ENCODE results near the gene SHLD1.
"Not testable (repeated sequence)": the region's sequence is repeated elsewhere in the genome, so short reads cannot be mapped to it uniquely, and the experiment has no call there.

Gene SHLD1

DNA sequence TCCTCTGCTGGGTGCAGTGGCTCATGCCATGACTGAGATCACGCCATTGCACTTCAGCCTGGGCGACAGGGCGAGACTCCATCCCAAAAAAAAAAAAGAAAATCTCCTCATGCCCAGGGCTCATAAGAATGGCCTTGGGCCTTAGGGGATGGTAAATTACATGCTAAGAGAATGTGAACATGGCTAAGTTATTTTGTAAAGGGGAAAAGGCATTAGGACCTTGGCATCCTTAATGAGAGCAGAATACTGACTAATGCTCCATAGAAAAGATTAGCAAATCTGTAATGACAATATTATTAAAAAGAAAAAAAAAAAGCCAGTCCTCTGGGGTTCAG lies 12.6 kb upstream of the SHLD1 start:
- DNase-seq = no peak

- no peak for DNase-seq
Measured at GRCh38 chr20:5737966-5738365, 12.2 kb upstream of the SHLD1 start.

GRCh38 chr20:5740643-5741042 lies 9.6 kb upstream of the SHLD1 start:
- DNase-seq = not testable (repeated sequence)

GRCh38 chr20:5741089-5741488 lies 9.1 kb upstream of the SHLD1 start:
- DNase-seq = no peak

DNA sequence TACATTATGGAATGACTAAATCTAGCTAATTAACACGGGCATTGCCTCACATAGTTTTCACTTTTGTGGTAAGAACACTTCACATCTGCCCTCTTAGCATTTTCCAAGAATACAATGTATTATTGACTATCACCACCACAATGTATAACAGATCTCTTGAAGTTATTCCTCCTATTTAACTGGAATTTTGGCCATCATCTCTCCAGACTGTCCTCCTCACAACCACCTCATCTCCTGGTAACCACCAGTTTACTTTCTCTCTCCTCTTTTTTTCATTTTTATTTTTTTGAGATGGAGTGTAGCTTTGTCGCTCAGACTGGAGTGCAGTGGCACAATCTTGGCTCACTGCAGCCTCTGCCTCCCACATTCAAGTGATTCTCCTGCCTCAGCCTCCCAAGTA lies 8.2 kb upstream of the SHLD1 start:
- no peak for DNase-seq

- DNase-seq = no peak
Measured at GRCh38 chr20:5745416-5746030, 4.7 kb upstream of the SHLD1 start.

DNA sequence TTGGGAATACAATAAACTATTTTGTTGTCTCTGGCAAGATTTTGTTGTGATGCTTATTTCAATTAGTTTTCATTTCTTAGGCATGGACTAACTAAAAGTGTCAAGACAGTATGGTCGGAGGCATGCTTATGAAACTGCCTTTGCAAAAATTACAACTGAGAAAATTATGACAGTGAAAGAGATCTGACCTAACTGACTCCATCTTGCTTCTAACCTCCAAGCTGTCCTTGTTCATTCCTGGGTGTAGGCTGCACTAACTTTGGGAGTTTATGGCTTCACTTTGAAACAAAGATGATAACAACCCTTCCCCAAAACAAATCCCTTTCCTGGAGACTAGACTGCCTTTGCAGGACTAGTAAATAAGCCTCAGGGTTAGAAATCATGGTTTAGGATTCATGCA lies 4.1 kb upstream of the SHLD1 start:
- DNase-seq = no peak

DNA sequence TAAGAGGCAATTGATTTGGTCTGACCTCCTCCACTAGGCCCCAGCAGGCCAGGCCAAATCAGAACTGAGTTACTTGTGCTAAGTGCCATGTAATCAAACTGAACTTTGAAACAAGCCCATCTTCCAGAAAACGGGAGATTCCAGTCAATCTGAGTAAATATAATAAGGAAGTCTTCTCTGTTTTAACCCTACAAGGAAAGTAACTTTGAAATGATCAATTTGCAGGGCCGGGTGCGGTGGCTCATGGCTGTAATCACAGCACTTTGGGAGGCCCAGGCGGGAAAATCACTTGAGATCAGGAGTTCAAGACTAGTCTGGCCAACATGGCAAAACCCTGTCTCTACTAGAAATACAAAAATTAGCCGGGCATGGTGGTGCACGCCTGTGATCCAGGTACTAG lies 2.0 kb upstream of the SHLD1 start:
- no peak for DNase-seq

DNA sequence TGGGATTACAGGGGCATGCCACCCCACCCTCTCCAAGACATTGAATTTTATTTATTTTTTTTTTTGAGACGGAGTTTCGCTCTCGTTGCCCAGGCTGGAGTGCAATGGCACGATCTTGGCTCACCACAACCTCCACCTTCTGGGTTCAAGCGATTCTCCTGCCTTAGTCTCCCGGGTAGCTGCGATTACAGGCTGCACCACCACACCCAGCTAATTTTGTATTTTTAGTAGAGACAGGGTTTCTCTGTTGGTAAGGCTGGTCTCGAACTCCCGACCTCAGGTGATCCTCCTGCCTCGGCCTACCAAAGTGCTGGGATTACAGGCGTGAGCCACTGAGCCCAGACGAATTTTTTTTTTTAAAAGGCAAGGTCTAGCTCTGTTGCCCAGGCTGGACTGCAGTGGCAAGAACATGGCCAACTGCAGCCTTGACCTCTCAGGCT lies 669 bp upstream of the SHLD1 start:
- DNase-seq = not testable (repeated sequence)

- DNase-seq = no peak
Measured at GRCh38 chr20:5751856-5752255, 1.7 kb downstream of the SHLD1 start.

GRCh38 chr20:5753814-5754213 lies 3.6 kb downstream of the SHLD1 start:
- DNase-seq = no peak

DNA sequence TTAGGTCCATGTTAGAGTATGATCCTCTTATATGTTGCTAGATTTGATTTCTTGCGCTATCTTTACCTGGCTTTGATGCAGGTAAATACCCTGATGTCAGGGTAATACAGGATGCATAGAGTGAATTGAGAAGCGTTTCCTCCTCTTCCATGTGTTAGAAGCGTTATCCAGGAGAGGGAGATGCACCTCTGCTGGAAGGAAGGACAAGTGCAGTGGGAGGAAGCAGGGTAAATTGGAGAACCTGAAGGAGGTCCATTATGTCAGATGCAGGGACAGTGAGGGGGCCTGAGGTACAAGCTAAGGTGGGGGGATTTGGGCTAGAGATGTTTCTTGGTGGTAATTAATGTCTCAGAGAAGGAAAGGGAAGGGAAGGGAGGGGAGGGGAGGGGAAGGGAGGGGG lies 7.7 kb downstream of the SHLD1 start:
- no peak for DNase-seq

DNA sequence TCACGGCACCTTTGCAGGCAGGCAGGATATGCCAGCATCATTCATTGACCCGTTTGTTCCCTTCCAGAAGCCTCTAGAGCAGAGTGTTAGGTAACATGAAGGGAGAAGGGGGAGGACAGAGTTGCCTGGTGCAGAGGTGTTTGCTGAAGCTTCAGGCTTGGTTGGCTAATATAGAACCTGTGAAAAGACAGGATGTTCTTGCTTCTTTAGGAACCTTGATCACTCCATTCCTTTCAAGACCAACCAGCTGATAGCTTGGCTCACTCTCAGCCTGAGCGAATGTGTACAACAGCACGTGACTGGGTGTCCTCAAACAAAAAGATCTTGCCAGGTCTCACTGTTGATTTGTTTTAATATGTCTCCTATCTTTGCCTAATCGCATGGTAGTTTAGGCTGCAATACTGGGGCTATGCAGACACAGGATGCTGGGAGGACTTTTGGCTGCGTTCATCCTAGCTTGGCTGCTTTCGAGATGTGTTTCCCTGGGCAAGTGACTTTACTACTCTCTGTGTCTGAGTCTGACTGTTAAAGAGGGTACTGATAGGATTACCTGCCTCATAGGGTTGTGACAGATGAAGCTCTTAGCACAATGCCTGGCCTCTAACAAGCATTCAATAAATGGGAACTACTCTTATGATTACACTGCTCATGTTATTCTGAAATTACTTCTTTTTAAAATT lies 16.0 kb downstream of the SHLD1 start:
- no peak for DNase-seq

DNA sequence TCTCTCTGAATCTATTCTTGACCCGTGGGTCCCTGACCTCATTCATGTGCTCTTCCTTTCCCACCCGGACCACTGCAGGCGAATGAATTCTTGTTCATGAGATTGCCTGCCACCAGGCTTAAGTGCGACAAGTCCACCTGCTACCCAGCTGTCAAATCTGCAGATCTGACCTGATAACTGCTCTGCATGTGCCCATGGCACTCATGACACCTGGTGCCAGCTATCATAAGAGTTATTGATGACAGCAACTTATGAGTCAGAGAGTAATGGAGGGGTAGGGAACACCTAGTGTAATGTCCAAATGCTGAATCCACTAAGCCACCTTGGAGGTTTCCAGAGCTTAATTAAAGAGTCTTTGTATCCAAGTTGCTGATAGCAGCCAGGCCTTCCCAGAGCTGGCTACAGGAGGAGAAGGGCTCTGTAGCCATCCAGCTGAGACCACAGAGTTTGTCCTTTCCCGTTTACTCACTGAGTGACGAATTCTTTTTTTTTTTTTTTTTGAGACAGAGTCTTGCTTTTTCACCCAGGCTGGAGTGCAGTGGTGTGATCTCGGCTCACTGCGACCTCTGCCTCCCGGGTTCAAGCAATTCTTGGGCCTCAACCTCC lies 17.4 kb downstream of the SHLD1 start:
- DNase-seq = no peak

- no peak for DNase-seq
Measured at GRCh38 chr20:5770231-5770986, 20.2 kb downstream of the SHLD1 start.

GRCh38 chr20:5770987-5771318 lies 20.8 kb downstream of the SHLD1 start:
- DNase-seq = no peak

GRCh38 chr20:5772704-5773103 lies 22.5 kb downstream of the SHLD1 start:
- DNase-seq = no peak

DNA sequence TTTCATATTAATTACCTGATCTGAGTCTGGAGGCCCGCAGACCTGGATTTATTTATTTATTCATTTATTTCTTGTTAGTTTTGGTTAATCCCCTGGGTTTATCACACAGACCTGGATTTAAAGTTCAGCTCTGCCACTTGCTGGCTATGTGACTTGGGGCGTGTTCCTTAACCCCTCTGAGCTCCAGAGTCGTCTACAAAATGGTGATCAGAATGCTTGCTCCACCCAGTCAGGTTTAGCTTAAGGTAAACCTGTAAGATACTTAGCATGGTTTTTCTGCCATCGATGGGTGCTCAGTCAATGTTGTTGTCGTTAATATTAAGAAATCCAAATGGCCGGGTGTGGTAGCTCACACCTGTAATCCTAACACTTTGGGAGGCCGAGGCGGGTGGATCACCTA lies 23.4 kb downstream of the SHLD1 start:
- no peak for DNase-seq

GRCh38 chr20:5776077-5776476 lies 25.9 kb downstream of the SHLD1 start:
- DNase-seq = no peak

GRCh38 chr20:5779071-5779900 lies 29.1 kb downstream of the SHLD1 start:
- no peak for DNase-seq

DNA sequence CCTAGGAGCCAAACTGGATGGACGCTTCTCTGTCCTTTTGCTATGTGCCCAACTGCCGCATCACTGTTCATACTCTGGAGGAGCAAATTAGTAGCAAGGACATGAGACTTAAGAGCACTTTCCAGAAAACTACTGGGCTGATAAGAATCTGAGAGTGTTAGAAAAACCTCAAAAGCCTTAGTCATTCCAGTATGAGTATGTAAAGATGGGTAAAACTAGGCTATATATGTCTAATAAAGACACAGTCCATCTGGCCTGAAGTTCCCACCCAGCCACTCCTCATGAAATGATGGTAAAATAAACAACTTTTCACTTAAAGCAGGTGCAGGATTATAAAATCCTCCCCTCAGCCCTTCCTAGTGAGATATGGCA lies 30.6 kb downstream of the SHLD1 start:
- no peak for DNase-seq

- DNase-seq = not testable (repeated sequence)
Measured at GRCh38 chr20:5781367-5781766, 31.2 kb downstream of the SHLD1 start.
